Psoas muscle (tissue), 8 donors: Measurements from ENCODE around the gene SPTA1. TPM values are rescaled to one million over a fixed set of nuclear protein-coding genes. Genes with fewer than 3 reads are reported as not detected.

Experiments used
- ATAC-seq, 4 donors: fragments of 200-7000 bp; cut with Tn5 transposase; one replicate each; pipeline ENCODE4 v1.9.1; 2020; ENCODE audit warnings: moderate library complexity in 3 of 4, mild to moderate bottlenecking in 2 of 4
- DNase-seq, 2 donors: peaks; one replicate each; pipeline ENCODE4 v3.0.0-alpha.2; 2020
- H3K27ac ChIP-seq: fragments of 200-600 bp; one replicate; pipeline ENCODE4 v1.8.0; 2022
- H3K27me3 ChIP-seq, 3 donors: fragments of 200-600 bp in 1 of 3; one replicate each; pipeline versions ENCODE4 v1.6.1 to v1.8.0; 2013 to 2022; ENCODE audit warnings: low read length in 2 of 3, mild to moderate bottlenecking in 2 of 3, moderate library complexity in 1 of 3; ENCODE audit not compliant: insufficient read depth in 3 of 3
- H3K36me3 ChIP-seq, 2 donors: fragments of 200-600 bp in 1 of 2; one replicate each; pipeline versions ENCODE4 v1.6.1 to v1.8.0; 2013 to 2022; ENCODE audit warnings: low read depth in 1 of 2, mild to moderate bottlenecking in 1 of 2, moderate library complexity in 1 of 2; ENCODE audit not compliant: insufficient read depth in 1 of 2
- H3K4me1 ChIP-seq: fragments of 200-600 bp; one replicate; pipeline ENCODE4 v1.8.0; 2022
- H3K4me3 ChIP-seq: fragments of 200-600 bp; one replicate; pipeline ENCODE4 v1.8.0; 2022; ENCODE audit warnings: mild to moderate bottlenecking
- H3K9me3 ChIP-seq: fragments of 200-600 bp; one replicate; pipeline ENCODE4 v1.8.0; 2022
- CTCF ChIP-seq: fragments of 200-600 bp; IDR thresholded peaks from one replicate; pipeline ENCODE4 v1.8.0; 2022; ENCODE audit warnings: antibody characterized with exemption
- WGBS, 3 donors: extraction: QIAGEN DNeasy Blood & Tissue Kit; methylation state at CpG; one replicate each; pipeline versions ENCODE4 v1.1.6 to v1.1.7; 2013; 5-methylcytosine and 5-hydroxymethylcytosine counted together
- intact Hi-C, 2 donors: fragments of 100-400 bp; cut with DNase I; formaldehyde crosslinking; loops; one replicate each; pipeline versions ENCODE4 v1.11.0 to v1.14.2; 2022
- polyA plus RNA-seq, 3 donors: library from polyadenylated mRNA; stranded (reverse); fragments of 200-250 nt; gene quantifications; one replicate each; pipeline ENCODE4 v1.2.3, GENCODE V29; 2013
- total RNA-seq, 4 donors: library from RNA; stranded (reverse); fragmentation: NEBNext Ultra II Directional in 2 of 4; extraction: Animal tissue kit (Norgen Biotek cat#: 25700) in 2 of 4; gene quantifications; one replicate each; pipeline versions ENCODE4 v1.2.1 to v1.2.4, GENCODE V29; 2021 to 2023
- donor health status: healthy with polysubstance abuse.
- donor health status: DM: no; HTN: no; CAD: no; lungs with moderate emphysema.
- donor health status: Bipolar disorder and iron deficiency.
- donor health status: healthy.
- donor health status: DM: yes; HTN: yes; CAD: no.
- donor health status: DM: no; HTN: no; CAD: no.
- donor health status: DM: no; HTN: no; CAD: no.
- donor health status: DM: yes; HTN: yes; CAD: no.

The SPTA1 gene
- total and polyA plus RNA-seq, 7 donors, result 0.05 to 0.74 (median 0.14) TPM; not detected in 2

- Histone ChIP-seq H3K4me1 (no peaks in the 10 kb centered on the region), H3K9me3 (no peaks in the 10 kb centered on the region), H3K27ac (no peak overlapping the region), H3K4me3 (no peak overlapping the region), H3K27me3 (no peaks in the 10 kb centered on the region), H3K36me3 (no peaks in the 10 kb centered on the region)
- intact Hi-C loops, result no loop called here
- ATAC-seq (no peak), DNase-seq (no peak)
- 57 to 86% (median 66%) methylated on average over 1 of the region's 1 CpG for WGBS, 3 donors
- TF ChIP-seq CTCF, result no peak
Observed at GRCh38 chr1:158607296-158607695, 79.2 kb downstream of the SPTA1 start.

GRCh38 chr1:158604968-158605367 lies 81.5 kb downstream of the SPTA1 start, which contains the start of gene OR10Z1:
OR10Z1 (plus strand) TSS chr1:158605268; CDS start chr1:158606439, 1,171 bp downstream.
- no peaks in the 10 kb centered on the region for H3K4me1 ChIP-seq
- no peaks in the 10 kb centered on the region for H3K9me3 ChIP-seq
- 59 to 69% (median 62%) methylated on average over 1 of the region's 1 CpG for WGBS, 3 donors
- ATAC-seq, result no peak
- no peaks in the 10 kb centered on the region for H3K36me3 ChIP-seq
- no peaks in the 10 kb centered on the region for H3K27me3 ChIP-seq
- TF ChIP-seq CTCF, result no peak
- no peak within 1 kb of the TSS for H3K4me3 ChIP-seq
- DNase-seq, result no peak
- intact Hi-C loops, result no loop called here
- no peak within 1 kb of the TSS for H3K27ac ChIP-seq

- TF ChIP-seq CTCF, result no peak
- ATAC-seq, result no peak
- intact Hi-C loops, result no loop called here
- no peak overlapping the region for H3K27ac ChIP-seq
- no peak for DNase-seq
- no peaks in the 10 kb centered on the region for H3K9me3 ChIP-seq
- WGBS, 3 donors, result 49 to 94% (median 78%) methylated on average over 2 of the region's 2 CpGs
- no peaks in the 10 kb centered on the region for H3K36me3 ChIP-seq
- no peaks in the 10 kb centered on the region for H3K27me3 ChIP-seq
- no peaks in the 10 kb centered on the region for H3K4me1 ChIP-seq
- H3K4me3 ChIP-seq, result no peak overlapping the region
Observed at GRCh38 chr1:158600735-158601134, 85.8 kb downstream of the SPTA1 start.

GRCh38 chr1:158586942-158587341 lies 99.6 kb downstream of the SPTA1 start:
- DNase-seq (no peak), ATAC-seq (no peak)
- peaks cover 4% of the 10 kb centered on the region for H3K9me3 ChIP-seq
- no peak for TF ChIP-seq CTCF
- H3K4me1 ChIP-seq, result no peaks in the 10 kb centered on the region
- H3K4me3 ChIP-seq, result no peak overlapping the region
- no peaks in the 10 kb centered on the region for H3K36me3 ChIP-seq
- intact Hi-C loops, result no loop called here
- H3K27ac ChIP-seq, result no peak overlapping the region
- H3K27me3 ChIP-seq, result peaks cover 0 to 2% (median 0%) of the 10 kb centered on the region in 3 donors
- 80 to 96% (median 81%) methylated on average over 1 of the region's 1 CpG for WGBS, 3 donors

- Histone ChIP-seq H3K27ac (no peak overlapping the region), H3K27me3 (peaks cover 0 to 2% (median 0%) of the 10 kb centered on the region in 3 donors), H3K4me1 (no peaks in the 10 kb centered on the region), H3K4me3 (no peak overlapping the region), H3K36me3 (no peaks in the 10 kb centered on the region), H3K9me3 (peaks cover 2% of the 10 kb centered on the region)
- intact Hi-C loops, result no loop called here
- no peak for ATAC-seq
- 68 to 75% (median 72%) methylated on average over 4 of the region's 4 CpGs for whole genome bisulfite sequencing, 3 donors
- no peak for TF ChIP-seq CTCF
- no peak for DNase-seq
Observed at GRCh38 chr1:158583962-158584361, 102.6 kb downstream of the SPTA1 start.
